OCI-M2 (cell line): ENCODE data around the gene LTN1.

Experiments used
- DNase-seq: peaks from one replicate; lab custom pipeline; 2025; ENCODE audit not compliant: unreplicated experiment; lab: John Stamatoyannopoulos, UW

Gene LTN1

DNA sequence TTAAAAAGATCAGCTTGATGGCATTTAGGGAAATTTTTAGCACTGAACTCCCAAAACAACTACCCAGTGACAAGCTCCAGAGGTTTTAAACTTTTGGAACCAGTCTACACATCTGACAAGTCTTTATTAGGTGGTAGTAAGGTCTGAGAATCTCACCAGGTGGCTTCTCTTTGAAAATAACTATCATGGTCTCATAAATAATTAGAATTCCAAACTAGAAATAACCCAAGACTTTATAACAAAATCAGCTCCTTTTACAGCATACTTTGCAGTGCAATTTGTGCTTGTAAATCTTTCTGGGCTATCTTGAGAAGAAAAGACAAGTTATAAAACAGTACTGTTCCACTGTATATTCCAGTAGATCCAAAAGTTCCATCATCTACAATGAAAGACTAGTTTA lies 108.7 kb downstream of the LTN1 start:
- no peak for DNase-seq

GRCh38 chr21:28882345-28882744 lies 110.3 kb downstream of the LTN1 start:
- no peak for DNase-seq
